Ascending aorta (tissue), 2 donors: ENCODE results near the gene ATOH8. TPM values are rescaled to one million over a fixed set of nuclear protein-coding genes. Genes with fewer than 3 reads are reported as not detected.

Source experiments
- DNase-seq, 2 donors: peaks; one replicate each; pipeline ENCODE4 v3.0.0-alpha.2; 2019; ENCODE audit warnings: low spot score in 2 of 2
- H3K27ac ChIP-seq, 2 donors: fragments of 200-600 bp; sonication (generic); one replicate each; pipeline ENCODE4 v1.5.1; 2016 to 2017; ENCODE audit warnings: mild to moderate bottlenecking in 1 of 2
- H3K27me3 ChIP-seq: fragments of 200-600 bp; sonication (generic); one replicate; pipeline ENCODE4 v1.5.1; 2017
- H3K36me3 ChIP-seq, 2 donors: fragments of 200-600 bp; sonication (generic); one replicate each; pipeline ENCODE4 v1.5.1; 2016
- H3K4me1 ChIP-seq, 2 donors: fragments of 200-600 bp; sonication (generic); one replicate each; pipeline ENCODE4 v1.5.1; 2016 to 2017; ENCODE audit warnings: mild to moderate bottlenecking in 1 of 2
- H3K4me3 ChIP-seq, 2 donors: fragments of 200-600 bp; sonication (generic); one replicate each; pipeline ENCODE4 v1.5.1; 2016 to 2017; ENCODE audit warnings: mild to moderate bottlenecking in 1 of 2
- H3K9me3 ChIP-seq, 2 donors: fragments of 200-600 bp; sonication (generic); one replicate each; pipeline ENCODE4 v1.5.1; 2016
- intact Hi-C: fragments of 100-400 bp; cut with DNase I; formaldehyde crosslinking; loops from one replicate; pipeline ENCODE4 v1.15.1; 2023
- total RNA-seq: library from RNA; depleted of rRNA; stranded (reverse); fragments of >200 nt; gene quantifications from one replicate; pipeline ENCODE4 v1.1.0, GENCODE V29; 2016
- TF ChIP-seq, protein P1 (sequence below), 3 experiments: fragments of 200-600 bp in 2 of 3; fragments of 450-650 bp in 1 of 3; sonication (generic) in 2 of 3; IDR thresholded peaks; one replicate each; pipeline ENCODE4 v1.5.1; 2016 to 2019; ENCODE audit warnings: antibody characterized with exemption in 3 of 3, mild to moderate bottlenecking in 1 of 3, moderate library complexity in 1 of 3

Gene ATOH8
- total RNA-seq, 1 donor from 2014 or later: 239 TPM

DNA sequence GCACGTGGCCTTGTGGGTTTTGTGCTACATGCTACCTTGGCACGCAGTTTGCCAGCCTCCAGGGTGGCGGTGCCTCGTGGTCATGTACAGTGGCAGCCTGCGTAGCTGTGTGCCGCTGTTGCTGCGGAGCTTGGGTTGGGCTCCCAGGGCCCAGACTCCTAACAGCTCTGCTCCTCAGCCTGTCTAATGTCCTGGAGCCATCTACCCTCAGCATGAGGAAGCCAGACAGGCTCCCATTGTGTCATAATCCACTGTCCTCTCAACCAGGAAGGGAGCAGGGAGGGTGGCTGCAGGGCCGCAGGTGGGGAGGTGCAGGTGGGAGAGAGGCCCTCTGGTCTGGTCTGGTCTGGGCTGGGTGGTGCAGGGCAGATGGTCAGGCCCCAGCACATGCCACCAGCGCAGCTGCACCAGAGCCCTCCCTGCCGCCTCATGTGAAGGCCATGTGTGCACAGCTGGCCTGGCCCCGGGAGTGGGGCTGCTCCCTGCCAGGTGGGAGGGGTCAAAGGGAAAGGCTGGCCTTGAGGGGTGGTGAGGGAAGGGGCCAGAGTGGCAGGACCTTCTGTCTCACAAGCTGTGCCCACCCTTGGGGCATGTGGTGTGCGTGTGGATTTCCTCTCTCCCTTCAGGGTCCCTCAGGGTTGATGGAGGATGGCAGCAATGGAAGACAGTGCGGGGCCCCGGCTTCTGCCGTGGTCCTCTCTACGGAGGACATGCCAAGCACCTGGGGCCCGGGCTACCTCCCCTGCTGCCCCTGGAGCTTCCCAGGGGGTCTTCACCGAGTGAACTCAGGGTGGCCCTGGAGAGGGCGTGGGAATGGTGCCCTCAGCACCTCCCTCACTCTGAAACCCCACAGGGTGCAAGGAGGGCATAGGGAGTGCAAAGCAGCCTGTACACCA, 4.8 kb downstream of the ATOH8 start:
- Histone ChIP-seq H3K27ac (peak overlapping the region in 1 of 2 donors; percentile 78), H3K4me3 (peak overlapping the region; percentile 1 to 85), H3K36me3 (peaks cover under 1 to 46% of the 10 kb centered on the region in 2 donors), H3K4me1 (peaks cover 15 to 52% of the 10 kb centered on the region in 2 donors), H3K9me3 (no peaks in the 10 kb centered on the region), H3K27me3 (no peaks in the 10 kb centered on the region)
- no peak for DNase-seq
- TF ChIP-seq, protein P1, sequence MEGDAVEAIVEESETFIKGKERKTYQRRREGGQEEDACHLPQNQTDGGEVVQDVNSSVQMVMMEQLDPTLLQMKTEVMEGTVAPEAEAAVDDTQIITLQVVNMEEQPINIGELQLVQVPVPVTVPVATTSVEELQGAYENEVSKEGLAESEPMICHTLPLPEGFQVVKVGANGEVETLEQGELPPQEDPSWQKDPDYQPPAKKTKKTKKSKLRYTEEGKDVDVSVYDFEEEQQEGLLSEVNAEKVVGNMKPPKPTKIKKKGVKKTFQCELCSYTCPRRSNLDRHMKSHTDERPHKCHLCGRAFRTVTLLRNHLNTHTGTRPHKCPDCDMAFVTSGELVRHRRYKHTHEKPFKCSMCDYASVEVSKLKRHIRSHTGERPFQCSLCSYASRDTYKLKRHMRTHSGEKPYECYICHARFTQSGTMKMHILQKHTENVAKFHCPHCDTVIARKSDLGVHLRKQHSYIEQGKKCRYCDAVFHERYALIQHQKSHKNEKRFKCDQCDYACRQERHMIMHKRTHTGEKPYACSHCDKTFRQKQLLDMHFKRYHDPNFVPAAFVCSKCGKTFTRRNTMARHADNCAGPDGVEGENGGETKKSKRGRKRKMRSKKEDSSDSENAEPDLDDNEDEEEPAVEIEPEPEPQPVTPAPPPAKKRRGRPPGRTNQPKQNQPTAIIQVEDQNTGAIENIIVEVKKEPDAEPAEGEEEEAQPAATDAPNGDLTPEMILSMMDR (IDR thresholded peaks at IDR 0.05): no peak
- intact Hi-C loops: no loop called here

GRCh38 chr2:85759257-85759613, 5.4 kb downstream of the ATOH8 start:
- DNase-seq: no peak
- Histone ChIP-seq H3K27me3 (no peaks in the 10 kb centered on the region), H3K4me3 (peak overlapping the region; percentile 1 to 85), H3K9me3 (no peaks in the 10 kb centered on the region), H3K4me1 (peaks cover 15 to 58% of the 10 kb centered on the region in 2 donors), H3K36me3 (peaks cover 7 to 50% of the 10 kb centered on the region in 2 donors), H3K27ac (peak overlapping the region; percentile 71 to 78)
- intact Hi-C loops: no loop called here
- TF ChIP-seq, protein P1 (IDR thresholded peaks at IDR 0.05): no peak

DNA sequence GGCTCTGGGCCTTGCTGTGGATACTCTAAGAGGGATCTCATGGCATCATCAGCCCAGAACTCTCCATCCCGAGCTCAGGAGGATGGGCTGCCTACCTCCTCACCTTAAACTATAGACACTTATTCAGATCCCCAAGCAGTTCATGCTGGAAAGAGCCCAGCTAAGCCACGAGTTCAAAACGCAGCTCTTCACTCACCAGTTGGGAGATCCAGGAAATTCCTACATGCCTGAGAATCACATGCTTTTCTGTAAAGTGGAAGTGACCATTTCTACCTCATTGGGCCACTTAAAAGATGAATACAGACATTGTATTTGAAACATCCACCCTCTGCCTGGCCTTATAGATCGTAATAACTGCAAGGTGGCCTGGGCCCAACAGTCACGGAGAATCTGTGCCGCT, 6.6 kb downstream of the ATOH8 start:
- H3K36me3 ChIP-seq: peaks cover 18 to 55% of the 10 kb centered on the region in 2 donors
- peak overlapping the region; percentile 30 to 85 for H3K4me3 ChIP-seq
- no peak for DNase-seq
- TF ChIP-seq, protein P1 (IDR thresholded peaks at IDR 0.05): no peak
- no peaks in the 10 kb centered on the region for H3K9me3 ChIP-seq
- no peaks in the 10 kb centered on the region for H3K27me3 ChIP-seq
- H3K4me1 ChIP-seq: peaks cover 15 to 69% of the 10 kb centered on the region in 2 donors
- intact Hi-C loops: no loop called here
- H3K27ac ChIP-seq: peak overlapping the region; percentile 71 to 78

- no peaks in the 10 kb centered on the region for H3K27me3 ChIP-seq
- TF ChIP-seq, protein P1 (IDR thresholded peaks at IDR 0.05): no peak
- H3K27ac ChIP-seq: peak overlapping the region; percentile 71 to 78
- H3K4me3 ChIP-seq: peak overlapping the region; percentile 30 to 85
- peaks cover 15 to 74% of the 10 kb centered on the region in 2 donors for H3K4me1 ChIP-seq
- H3K9me3 ChIP-seq: no peaks in the 10 kb centered on the region
- no peak for DNase-seq
- peaks cover 23 to 60% of the 10 kb centered on the region in 2 donors for H3K36me3 ChIP-seq
- intact Hi-C loops: no loop called here
These were observed 7.1 kb downstream of the ATOH8 start for GRCh38 chr2:85760872-85761271.

- H3K36me3 ChIP-seq: peaks cover 29 to 67% of the 10 kb centered on the region in 2 donors
- H3K4me1 ChIP-seq: peaks cover 19 to 77% of the 10 kb centered on the region in 2 donors
- H3K27me3 ChIP-seq: no peaks in the 10 kb centered on the region
- intact Hi-C loops: no loop called here
- H3K9me3 ChIP-seq: no peaks in the 10 kb centered on the region
- TF ChIP-seq, protein P1 (IDR thresholded peaks at IDR 0.05): no peak
- DNase-seq: no peak
- H3K4me3 ChIP-seq: peak overlapping the region; percentile 30 to 85
- peak overlapping the region; percentile 71 to 78 for H3K27ac ChIP-seq
These were observed 7.7 kb downstream of the ATOH8 start for GRCh38 chr2:85761512-85761944.
